Kidney (tissue), 14 donors: ENCODE results near the gene MXRA7. TPM values are rescaled to one million over a fixed set of nuclear protein-coding genes. Genes with fewer than 3 reads are reported as not detected.

ENCODE experiments used
- DNase-seq, 5 donors: peaks; one replicate each; pipeline ENCODE4 v3.0.0-alpha.2; 2013 to 2020
- FAIRE-seq: peaks from 2 replicates; lab custom pipeline; 2012; peaks lifted over from hg19 to GRCh38; lab: Jason Lieb, UNC
- H3K27ac ChIP-seq, 2 donors: one replicate each; pipeline ENCODE4 v1.7.0; 2013; ENCODE audit warnings: low read depth in 2 of 2, low read length in 2 of 2, inconsistent platforms in 1 of 2
- H3K27me3 ChIP-seq: one replicate; pipeline ENCODE4 v1.7.1; 2013; ENCODE audit warnings: low read length, inconsistent platforms; ENCODE audit not compliant: control insufficient read depth, insufficient read depth
- H3K36me3 ChIP-seq, 3 donors: one replicate each; pipeline versions ENCODE4 v1.7.0 to v1.7.1; 2013; ENCODE audit warnings: low read length in 3 of 3, control low read depth in 1 of 3, inconsistent platforms in 1 of 3; ENCODE audit not compliant: insufficient read depth in 3 of 3, control insufficient read depth in 2 of 3
- H3K4me1 ChIP-seq, 3 donors: one replicate each; pipeline versions ENCODE4 v1.7.0 to v1.7.1; 2013; ENCODE audit warnings: low read length in 3 of 3, inconsistent platforms in 1 of 3, low read depth in 1 of 3; ENCODE audit not compliant: control insufficient read depth in 2 of 3, insufficient read depth in 2 of 3
- H3K4me3 ChIP-seq, 3 donors: one replicate each; pipeline versions ENCODE4 v1.7.0 to v1.8.1; 2013; ENCODE audit warnings: low read length in 3 of 3, control low read depth in 1 of 3, inconsistent platforms in 1 of 3
- H3K9ac ChIP-seq, 3 donors: one replicate each; pipeline versions ENCODE4 v1.7.0 to v1.7.1; 2013; ENCODE audit warnings: low read length in 3 of 3, control low read depth in 1 of 3, inconsistent platforms in 1 of 3
- H3K9me3 ChIP-seq, 3 donors: one replicate each; pipeline versions ENCODE4 v1.7.0 to v1.7.1; 2013; ENCODE audit warnings: low read length in 3 of 3, control low read depth in 1 of 3, inconsistent platforms in 1 of 3; ENCODE audit not compliant: control insufficient read depth in 2 of 3, insufficient read depth in 1 of 3
- CTCF ChIP-seq: IDR thresholded peaks from 3 replicates; pipeline ENCODE4 v1.5.1; 2012; ENCODE audit warnings: mild to moderate bottlenecking, moderate library complexity, borderline replicate concordance; ENCODE audit not compliant: insufficient read depth; ENCODE audit errors: extremely low read depth
- intact Hi-C: fragments of 100-400 bp; cut with DNase I; formaldehyde crosslinking; loops from one replicate; pipeline ENCODE4 v1.11.1; 2022
- polyA plus RNA-seq: library from polyadenylated mRNA; stranded (reverse); fragments of 350-450 nt; fragmentation: Illumina TruSeq; extraction: RNeasy Lipid Tissue Mini Kit (QIAGEN cat#74804); gene quantifications from one replicate; pipeline ENCODE4 v1.2.3, GENCODE V29; 2014; ENCODE audit warnings: low read depth, low replicate concordance; ENCODE audit not compliant: insufficient read depth
- total RNA-seq: library from RNA; stranded (reverse); fragmentation: NEBNext Ultra II Directional; extraction: Animal tissue kit (Norgen Biotek cat#: 25700); gene quantifications from one replicate; pipeline ENCODE4 v1.2.1, GENCODE V29; 2021
- donor health status: control.
- donor health status: control.
- donor health status: control.
- donor health status: control.
- donor health status: control.
- donor health status: DM: yes; HTN: yes; CAD: no.
- donor health status: Normal renal cell carcinoma (clear cell type).

MXRA7 gene
- total and polyA plus RNA-seq, 2 donors from 2014 or later: 72.4 to 130 TPM

DNA sequence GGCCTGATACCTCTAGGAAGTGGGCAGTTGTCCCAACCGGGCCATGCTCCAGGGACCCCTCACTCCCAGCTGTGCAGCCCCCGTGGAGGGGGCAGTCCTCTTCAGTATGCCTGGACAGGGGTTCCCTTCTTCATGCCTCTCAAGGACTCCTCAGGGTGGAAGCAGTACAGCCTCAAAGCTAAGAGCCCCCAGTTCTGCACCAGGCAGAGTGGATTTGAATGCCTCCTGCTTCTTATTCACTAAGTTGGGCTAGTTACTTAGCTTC, 43.3 kb downstream of the MXRA7 start:
- DNase-seq: no peak
- Histone ChIP-seq H3K9ac (peak overlapping the region in 1 of 3 donors; percentile 22), H3K4me3 (no peak overlapping the region), H3K4me1 (peaks cover 3 to 14% (median 14%) of the 10 kb centered on the region in 3 donors), H3K27ac (no peak overlapping the region), H3K27me3 (no peaks in the 10 kb centered on the region), H3K9me3 (no peaks in the 10 kb centered on the region), H3K36me3 (no peaks in the 10 kb centered on the region)
- no peak for TF ChIP-seq CTCF
- intact Hi-C loops: no loop called here
- no peak for FAIRE-seq

DNA sequence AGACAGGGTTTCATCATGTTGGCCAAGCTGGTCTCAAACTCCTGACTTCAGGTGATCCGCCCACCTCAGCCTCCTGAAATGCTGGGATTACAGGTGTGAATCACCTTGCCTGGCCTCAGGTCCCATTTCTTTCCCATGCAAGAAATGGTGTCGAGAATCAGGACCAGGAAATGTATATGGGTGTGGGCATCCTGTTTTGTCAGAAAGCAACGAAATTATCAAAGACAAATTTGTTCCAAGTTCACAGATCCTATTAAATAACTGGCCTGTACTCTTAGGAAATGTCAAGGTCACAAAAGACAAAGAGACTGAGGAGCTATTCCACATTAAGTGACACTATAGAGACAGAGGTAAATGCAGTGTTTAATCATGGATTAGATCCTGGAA, 50.1 kb downstream of the MXRA7 start:
- no peak for TF ChIP-seq CTCF
- no peak for FAIRE-seq

GRCh38 chr17:76659928-76660655, 50.7 kb downstream of the MXRA7 start:
- no peaks in the 10 kb centered on the region for H3K27me3 ChIP-seq
- FAIRE-seq: no peak
- H3K4me3 ChIP-seq: peak overlapping the region in 1 of 3 donors; percentile 35
- no peak overlapping the region for H3K9ac ChIP-seq
- H3K9me3 ChIP-seq: no peaks in the 10 kb centered on the region
- no peaks in the 10 kb centered on the region for H3K36me3 ChIP-seq
- peak in 4 of 5 donors; percentile 85 to 90 (median 86) for DNase-seq
- peaks cover 0 to 7% (median 5%) of the 10 kb centered on the region in 3 donors for H3K4me1 ChIP-seq
- no peak for TF ChIP-seq CTCF
- intact Hi-C loops: no loop called here
- H3K27ac ChIP-seq: peak overlapping the region in 1 of 2 donors; percentile 23

More for the DNA sequence above, 50.1 kb downstream of the MXRA7 start:
- Histone ChIP-seq H3K4me1 (peaks cover 0 to 7% (median 5%) of the 10 kb centered on the region in 3 donors), H3K27me3 (no peaks in the 10 kb centered on the region), H3K9me3 (no peaks in the 10 kb centered on the region), H3K9ac (no peak overlapping the region), H3K4me3 (no peak overlapping the region), H3K36me3 (no peaks in the 10 kb centered on the region), H3K27ac (no peak overlapping the region)
- no peak for DNase-seq
- intact Hi-C loops: no loop called here
